ENCODE data around the gene RLN2.
"Not testable (repeated sequence)": the region's sequence is repeated elsewhere in the genome, so short reads cannot be mapped to it uniquely, and the experiment has no call there.

The RLN2 gene

DNA sequence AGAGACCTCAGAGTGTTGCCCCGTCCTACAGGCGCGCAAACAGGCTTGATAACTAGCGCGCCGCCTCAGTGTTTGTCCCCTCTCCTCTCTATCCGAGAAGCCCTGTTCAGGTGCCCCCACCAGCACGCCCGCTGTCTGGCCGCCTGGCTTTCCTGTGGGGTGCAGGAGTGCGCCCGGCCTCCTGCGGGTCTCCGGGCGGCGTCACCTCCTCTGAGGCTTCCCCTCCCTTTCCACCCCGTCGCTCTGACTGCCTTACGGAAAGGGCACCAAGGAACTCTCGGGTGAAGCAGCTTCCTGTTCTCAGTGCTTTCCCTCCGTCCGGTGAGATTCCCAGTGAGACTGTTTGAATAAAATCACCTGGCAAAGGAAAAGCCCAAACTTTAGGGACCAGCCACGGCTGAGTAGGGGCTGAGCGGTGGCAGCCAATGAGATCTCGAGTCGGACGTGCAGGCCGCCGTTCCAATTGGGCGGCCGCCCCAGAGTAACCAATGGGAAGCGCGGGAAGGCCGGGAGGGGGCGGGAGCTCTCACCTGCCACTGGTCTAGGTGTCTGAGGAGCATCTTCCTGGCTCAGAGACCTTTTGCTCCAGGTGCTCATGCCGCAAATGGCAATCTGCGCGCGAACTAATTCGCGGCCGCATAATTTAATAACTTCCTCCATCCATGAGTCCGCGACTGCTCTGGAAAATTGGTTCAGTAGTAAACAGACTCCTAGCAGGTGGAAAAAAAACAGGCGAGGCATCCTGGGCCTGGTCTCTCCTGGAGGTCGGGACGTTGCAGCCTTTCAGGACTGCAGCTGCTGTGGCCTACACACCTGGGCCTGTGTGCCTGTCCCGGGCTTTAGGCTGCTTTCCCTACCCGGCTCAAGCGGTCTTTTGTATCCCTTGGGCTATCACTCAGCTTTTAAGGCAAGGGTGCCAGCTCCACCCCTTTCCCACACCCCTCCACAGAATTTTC is at the start of gene RLN2:
Gene RLN2, minus strand, starts transcription at position 877 of the 956 bp plus-strand sequence. Its CDS starts 136 bp downstream, at position 741.
- DNase-seq (ENCODE audit: low read depth in 2 of 2), result not testable (repeated sequence)

- no peak for DNase-seq (ENCODE audit: low read depth in 2 of 2)
These were observed 49.7 kb upstream of the RLN2 start for GRCh38 chr9:5354184-5354583.

GRCh38 chr9:5352637-5353248 is 48.2 kb upstream of the RLN2 start:
- no peak for DNase-seq (ENCODE audit: low read depth in 2 of 2)

- not testable (repeated sequence) for DNase-seq (ENCODE audit: low read depth in 2 of 2)
These were observed 34.8 kb upstream of the RLN2 start, which contains the start of gene RLN1 for GRCh38 chr9:5338992-5339981. Gene RLN1 (minus strand): TSS chr9:5339876. CDS start chr9:5339746, 130 bp downstream.

GRCh38 chr9:5336688-5337087 is 32.2 kb upstream of the RLN2 start:
- DNase-seq (ENCODE audit: low read depth in 2 of 2), result no peak

- DNase-seq (ENCODE audit: low read depth in 2 of 2), result not testable (repeated sequence)
These were observed 26.8 kb upstream of the RLN2 start for GRCh38 chr9:5331276-5331675.

DNA sequence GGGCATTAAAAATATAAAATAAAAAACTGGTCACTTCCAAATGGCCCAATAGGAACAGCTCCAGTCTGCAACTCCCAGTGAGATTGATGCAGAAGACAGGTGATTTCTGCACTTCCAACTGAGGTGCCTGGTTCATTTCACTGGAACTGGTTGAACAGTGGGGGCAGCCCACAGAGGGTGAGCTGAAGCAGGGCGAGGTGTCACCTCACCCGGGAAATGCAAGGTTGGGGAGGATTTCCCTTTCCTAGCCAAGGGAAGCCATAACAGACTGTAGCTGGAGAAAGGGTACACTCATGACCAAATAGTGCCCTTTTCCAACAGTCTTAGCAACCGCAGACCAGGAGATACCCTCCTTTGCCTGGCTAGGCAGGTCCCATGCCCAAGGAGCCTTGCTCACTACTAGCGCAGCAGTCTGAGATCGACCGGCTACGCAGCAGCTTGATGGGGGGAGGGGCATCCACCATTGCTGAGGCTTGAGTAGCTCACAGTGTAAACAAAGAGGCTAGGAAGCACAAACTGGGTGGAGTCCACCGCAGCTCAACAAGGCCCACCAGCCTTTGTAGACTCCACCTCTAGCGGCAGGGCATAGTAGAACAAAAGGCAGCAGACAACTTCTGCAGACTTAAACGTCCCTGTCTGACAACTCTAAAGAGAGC is 22.5 kb upstream of the RLN2 start:
- DNase-seq (ENCODE audit: low read depth in 2 of 2), result no peak

GRCh38 chr9:5326187-5326586 is 21.7 kb upstream of the RLN2 start:
- DNase-seq (ENCODE audit: low read depth in 2 of 2), result no peak

DNA sequence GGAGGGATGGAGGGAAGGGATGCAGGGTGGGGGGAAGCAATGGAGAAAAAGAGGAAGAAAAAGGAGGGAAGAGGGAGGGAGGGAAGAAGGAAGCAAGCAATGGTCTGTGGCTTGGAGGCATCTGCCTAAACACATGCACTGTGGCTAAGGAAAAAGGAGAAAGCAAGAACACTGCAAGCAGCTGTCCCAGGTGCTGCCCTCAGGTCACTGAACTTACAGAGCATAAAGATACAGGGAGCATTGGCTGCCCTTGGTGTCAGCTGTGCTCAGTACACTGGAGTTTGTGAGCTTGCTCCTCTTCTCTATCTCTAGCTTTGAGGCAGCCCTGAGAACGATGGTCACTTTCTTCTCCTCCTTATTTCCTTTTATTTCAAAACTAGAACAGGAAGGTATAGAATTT is 17.1 kb upstream of the RLN2 start:
- DNase-seq (ENCODE audit: low read depth in 2 of 2), result not testable (repeated sequence)

GRCh38 chr9:5321058-5321457 is 16.5 kb upstream of the RLN2 start:
- DNase-seq (ENCODE audit: low read depth in 2 of 2), result no peak

GRCh38 chr9:5316406-5316805 is 11.9 kb upstream of the RLN2 start:
- not testable (repeated sequence) for DNase-seq (ENCODE audit: low read depth in 2 of 2)

DNA sequence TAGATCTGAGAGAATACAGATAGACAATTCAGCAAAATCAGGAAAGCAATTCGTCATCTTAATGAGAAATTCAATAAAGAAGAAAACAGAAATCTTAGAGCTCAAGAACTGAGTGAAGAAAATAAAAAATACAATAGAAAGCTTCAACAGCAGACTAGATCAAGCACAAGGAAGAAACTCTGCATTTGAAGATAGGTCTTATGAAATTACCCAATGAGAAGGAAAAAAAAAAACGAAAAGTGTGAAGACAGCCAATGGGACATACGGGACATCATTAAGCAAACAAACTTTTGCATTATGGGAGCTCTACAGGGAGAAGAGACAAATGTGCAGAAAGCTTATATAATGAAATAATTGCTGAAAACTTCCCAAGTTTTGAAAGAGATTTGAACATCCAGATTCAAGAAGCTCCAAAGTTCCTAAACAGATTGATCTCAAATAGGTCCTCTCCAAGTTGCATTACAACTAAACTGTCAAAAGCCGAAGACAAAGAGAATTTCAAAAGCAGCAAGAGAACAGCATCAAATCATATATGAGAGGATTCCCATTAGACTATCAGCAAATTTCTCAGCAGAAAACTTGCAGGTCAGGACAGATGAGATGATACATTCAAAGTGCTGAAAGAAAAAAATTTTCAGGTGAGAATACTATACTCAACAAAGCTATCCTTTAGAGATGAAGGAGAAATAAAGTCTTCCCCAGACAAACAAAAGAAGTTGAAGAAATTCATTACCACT is 10.8 kb upstream of the RLN2 start:
- no peak for DNase-seq (ENCODE audit: low read depth in 2 of 2)

- DNase-seq (ENCODE audit: low read depth in 2 of 2), result no peak
These were observed 6.3 kb upstream of the RLN2 start for GRCh38 chr9:5310851-5311250.

- no peak for DNase-seq (ENCODE audit: low read depth in 2 of 2)
These were observed 1.2 kb upstream of the RLN2 start for GRCh38 chr9:5305741-5306140.

GRCh38 chr9:5301544-5301943 is 3.0 kb downstream of the RLN2 start:
- DNase-seq (ENCODE audit: low read depth in 2 of 2), result no peak

- DNase-seq (ENCODE audit: low read depth in 2 of 2), result no peak
These were observed 12.4 kb downstream of the RLN2 start for GRCh38 chr9:5292141-5292540.

- DNase-seq (ENCODE audit: low read depth in 2 of 2), result no peak
These were observed 15.9 kb downstream of the RLN2 start for GRCh38 chr9:5288591-5288990.

- DNase-seq (ENCODE audit: low read depth in 2 of 2), result no peak
These were observed 18.3 kb downstream of the RLN2 start for GRCh38 chr9:5286262-5286661.

DNA sequence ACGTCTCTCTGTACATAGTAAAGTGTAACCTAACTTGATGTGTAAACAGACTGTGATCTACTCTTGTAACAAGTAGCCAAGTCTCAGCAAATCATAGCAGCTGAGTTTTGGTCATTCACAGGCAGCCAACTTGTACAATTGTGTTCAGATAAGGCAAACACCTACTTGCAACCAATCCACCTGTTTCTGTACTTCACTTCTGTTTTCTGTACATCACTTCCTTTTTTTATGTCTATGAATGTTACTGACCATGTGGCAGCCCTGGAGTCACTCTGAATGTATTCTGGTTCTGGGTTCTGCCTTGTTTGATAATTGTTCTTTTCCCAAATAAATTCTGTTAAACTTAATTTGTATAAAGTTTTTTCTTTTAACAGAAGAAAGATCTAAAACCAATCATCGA is 26.0 kb downstream of the RLN2 start:
- no peak for DNase-seq (ENCODE audit: low read depth in 2 of 2)

- DNase-seq (ENCODE audit: low read depth in 2 of 2), result no peak
These were observed 29.7 kb downstream of the RLN2 start for GRCh38 chr9:5274770-5275169.
